Thyroid gland (tissue), 4 donors: Measurements from ENCODE around the gene POLDIP2. TPM values are rescaled to one million over a fixed set of nuclear protein-coding genes. Genes with fewer than 3 reads are reported as not detected.

Experiments used
- DNase-seq, 2 donors: peaks; one replicate each; pipeline ENCODE4 v3.0.0-alpha.2; 2019
- H3K27ac ChIP-seq, 3 donors: fragments of 200-600 bp; sonication (generic); 1 replicate in 2 of 3; 2 replicates in 1 of 3; pipeline ENCODE4 v1.5.1; 2016 to 2019; ENCODE audit warnings: mild to moderate bottlenecking in 1 of 3, moderate library complexity in 1 of 3
- H3K27me3 ChIP-seq: fragments of 200-600 bp; sonication (generic); one replicate; pipeline ENCODE4 v1.5.1; 2019
- H3K36me3 ChIP-seq, 2 donors: fragments of 200-600 bp; sonication (generic); one replicate each; pipeline ENCODE4 v1.5.1; 2016 to 2019
- H3K4me1 ChIP-seq, 2 donors: fragments of 200-600 bp; sonication (generic); one replicate each; pipeline ENCODE4 v1.5.1; 2017 to 2019
- H3K4me3 ChIP-seq, 3 donors: fragments of 200-600 bp; sonication (generic); replicated peaks in 1 of 3; 1 replicate in 2 of 3; 2 replicates in 1 of 3; pipeline ENCODE4 v1.5.1; 2016; ENCODE audit warnings: mild to moderate bottlenecking in 1 of 3
- H3K9me3 ChIP-seq: fragments of 200-600 bp; sonication (generic); one replicate; pipeline ENCODE4 v1.5.1; 2017
- POLR2A ChIP-seq, 2 donors: fragments of 450-650 bp; IDR thresholded peaks; one replicate each; pipeline ENCODE4 v1.6.1; 2017; ENCODE audit warnings: antibody characterized with exemption in 2 of 2, mild to moderate bottlenecking in 2 of 2, moderate library complexity in 1 of 2
- WGBS, 2 donors: methylation state at CpG; one replicate each; pipeline ENCODE4 v1.1.5; 2017; 5-methylcytosine and 5-hydroxymethylcytosine counted together
- intact Hi-C: fragments of 100-400 bp; cut with DNase I; formaldehyde crosslinking; loops from one replicate; pipeline ENCODE4 v1.15.1; 2023
- total RNA-seq, 4 donors: library from RNA; depleted of rRNA; stranded (reverse); fragments of >200 nt; gene quantifications; one replicate each; pipeline ENCODE4 v1.2.3, GENCODE V29; 2016
- TF ChIP-seq, protein P1 (sequence below), 6 experiments: fragments of 200-600 bp in 3 of 6; fragments of 450-650 bp in 3 of 6; sonication (generic) in 3 of 6; IDR thresholded peaks; one replicate each; pipeline ENCODE4 v1.5.1; 2016 to 2019; ENCODE audit warnings: antibody characterized with exemption in 6 of 6, mild to moderate bottlenecking in 2 of 6, inconsistent platforms in 1 of 6, moderate library complexity in 1 of 6

POLDIP2 gene
- total RNA-seq, 4 donors from 2014 or later: 55.4 to 102 (median 91.7) TPM

- no peak for TF ChIP-seq POLR2A (IDR thresholded peaks at IDR 0.05)
- TF ChIP-seq, protein P1, sequence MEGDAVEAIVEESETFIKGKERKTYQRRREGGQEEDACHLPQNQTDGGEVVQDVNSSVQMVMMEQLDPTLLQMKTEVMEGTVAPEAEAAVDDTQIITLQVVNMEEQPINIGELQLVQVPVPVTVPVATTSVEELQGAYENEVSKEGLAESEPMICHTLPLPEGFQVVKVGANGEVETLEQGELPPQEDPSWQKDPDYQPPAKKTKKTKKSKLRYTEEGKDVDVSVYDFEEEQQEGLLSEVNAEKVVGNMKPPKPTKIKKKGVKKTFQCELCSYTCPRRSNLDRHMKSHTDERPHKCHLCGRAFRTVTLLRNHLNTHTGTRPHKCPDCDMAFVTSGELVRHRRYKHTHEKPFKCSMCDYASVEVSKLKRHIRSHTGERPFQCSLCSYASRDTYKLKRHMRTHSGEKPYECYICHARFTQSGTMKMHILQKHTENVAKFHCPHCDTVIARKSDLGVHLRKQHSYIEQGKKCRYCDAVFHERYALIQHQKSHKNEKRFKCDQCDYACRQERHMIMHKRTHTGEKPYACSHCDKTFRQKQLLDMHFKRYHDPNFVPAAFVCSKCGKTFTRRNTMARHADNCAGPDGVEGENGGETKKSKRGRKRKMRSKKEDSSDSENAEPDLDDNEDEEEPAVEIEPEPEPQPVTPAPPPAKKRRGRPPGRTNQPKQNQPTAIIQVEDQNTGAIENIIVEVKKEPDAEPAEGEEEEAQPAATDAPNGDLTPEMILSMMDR (IDR thresholded peaks at IDR 0.05): no peak
- no peak overlapping the region for H3K4me3 ChIP-seq
- no peak overlapping the region for H3K27ac ChIP-seq
- DNase-seq: no peak
- peaks cover 6 to 8% of the 10 kb centered on the region in 2 donors for H3K36me3 ChIP-seq
- 88 to 93% methylated on average over 17 to 20 of the region's 21 CpGs for WGBS, 2 donors
- H3K9me3 ChIP-seq: no peaks in the 10 kb centered on the region
- H3K4me1 ChIP-seq: peaks cover 12 to 22% of the 10 kb centered on the region in 2 donors
- no peaks in the 10 kb centered on the region for H3K27me3 ChIP-seq
- intact Hi-C loops: no loop called here
Observed at GRCh38 chr17:28367641-28368305, 10.4 kb upstream of the POLDIP2 start.

- intact Hi-C loops: no loop called here
- no peak for TF ChIP-seq POLR2A (IDR thresholded peaks at IDR 0.05)
- TF ChIP-seq, protein P1 (IDR thresholded peaks at IDR 0.05): no peak
- H3K27ac ChIP-seq: no peak overlapping the region
- peaks cover 2 to 10% of the 10 kb centered on the region in 2 donors for H3K4me1 ChIP-seq
- no peaks in the 10 kb centered on the region for H3K9me3 ChIP-seq
- no peaks in the 10 kb centered on the region for H3K27me3 ChIP-seq
- no peak overlapping the region for H3K4me3 ChIP-seq
- 40% methylated on average over 1 of the region's 1 CpG; no CpG with 5 or more reads in 1 of the 2 donors for whole genome bisulfite sequencing, 2 donors
- H3K36me3 ChIP-seq: peaks cover 10 to 16% of the 10 kb centered on the region in 2 donors
- no peak for DNase-seq
Observed at GRCh38 chr17:28366605-28367004, 9.3 kb upstream of the POLDIP2 start.

DNA sequence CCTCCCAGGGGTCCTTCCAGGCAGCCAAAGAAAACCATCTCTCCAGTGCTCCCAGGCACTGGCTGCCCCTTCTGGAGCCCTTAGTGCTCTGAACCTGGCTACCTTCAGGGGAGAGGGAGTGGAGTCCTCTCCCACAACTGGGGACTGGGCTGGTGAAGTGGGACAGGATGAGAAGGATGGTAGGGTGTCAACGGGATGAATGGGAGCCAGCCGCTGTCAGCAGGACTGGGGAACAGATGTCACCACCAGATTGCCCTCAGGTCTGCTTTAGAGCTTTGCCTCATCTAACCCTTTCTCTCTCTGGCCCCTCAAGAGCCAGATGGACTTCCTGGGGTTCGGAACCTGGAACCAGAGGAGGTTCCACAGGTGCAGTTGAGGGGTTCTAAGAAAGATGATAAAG is 8.2 kb upstream of the POLDIP2 start:
- no peak for DNase-seq
- Histone ChIP-seq H3K9me3 (no peaks in the 10 kb centered on the region), H3K4me3 (no peak overlapping the region), H3K27ac (no peak overlapping the region), H3K4me1 (no peaks in the 10 kb centered on the region), H3K27me3 (no peaks in the 10 kb centered on the region), H3K36me3 (peaks cover 21 to 28% of the 10 kb centered on the region in 2 donors)
- WGBS, 2 donors: 90 to 95% methylated on average over 3 of the region's 3 CpGs
- intact Hi-C loops: no loop called here
- TF ChIP-seq, protein P1 (IDR thresholded peaks at IDR 0.05): no peak
- TF ChIP-seq POLR2A (IDR thresholded peaks at IDR 0.05): no peak

DNA sequence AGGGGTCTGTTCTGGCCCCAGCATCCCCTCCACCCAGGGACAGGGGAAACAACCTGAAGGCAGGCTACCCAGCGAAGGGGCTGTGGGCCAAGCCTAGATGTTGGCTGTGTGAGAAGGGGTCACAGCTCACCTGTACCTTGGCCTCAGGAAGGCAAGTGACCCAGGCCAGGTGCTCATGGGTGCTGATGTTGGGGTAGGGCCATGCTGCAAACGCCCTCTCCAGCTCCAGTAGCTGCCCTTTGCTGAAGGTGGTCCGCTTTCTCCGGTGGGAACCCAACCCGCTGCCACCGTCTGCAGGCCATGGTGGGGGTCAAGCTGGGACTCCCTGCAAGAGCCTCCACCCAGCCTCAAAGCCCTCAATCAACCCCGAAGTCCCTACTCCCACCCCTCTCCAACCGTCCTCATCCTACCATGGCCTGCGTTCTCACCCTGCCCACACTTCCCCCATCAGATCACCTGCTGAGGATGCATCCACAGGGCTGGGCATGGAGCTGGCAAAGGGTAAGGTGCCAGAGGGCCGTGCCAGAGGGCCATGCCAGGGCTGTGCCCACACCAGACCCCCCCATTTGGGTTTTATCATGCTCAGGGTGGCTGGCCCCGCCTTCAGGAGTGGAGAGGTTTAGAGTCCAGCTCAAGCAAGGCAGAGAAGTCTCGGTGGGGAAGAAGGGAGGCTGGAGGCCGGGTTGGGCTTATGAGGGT is 7.5 kb upstream of the POLDIP2 start, which contains the start of gene SEBOX:
Gene SEBOX (minus strand): TSS at position 535 of the 699 bp plus-strand sequence. CDS start 48 bp downstream, at position 487.
- Histone ChIP-seq H3K9me3 (no peaks in the 10 kb centered on the region), H3K4me3 (no peak within 1 kb of the TSS), H3K27ac (no peak within 1 kb of the TSS), H3K27me3 (no peaks in the 10 kb centered on the region), H3K36me3 (peaks cover 27 to 34% of the 10 kb centered on the region in 2 donors), H3K4me1 (no peaks in the 10 kb centered on the region)
- TF ChIP-seq, protein P1 (IDR thresholded peaks at IDR 0.05): no peak
- no peak for TF ChIP-seq POLR2A (IDR thresholded peaks at IDR 0.05)
- no peak for DNase-seq
- WGBS, 2 donors: 95 to 97% methylated on average over 13 of the region's 13 CpGs
- intact Hi-C loops: no loop called here
